HUES64 (cell line): ENCODE data around the gene IREB2.

ENCODE experiments used
- H3K27ac ChIP-seq: 2 replicates; pipeline ENCODE4 v1.7.0; 2013; ENCODE audit warnings: low read depth, low read length, inconsistent platforms
- H3K27me3 ChIP-seq: 2 replicates; pipeline ENCODE4 v1.6.1; 2013; ENCODE audit warnings: mild to moderate bottlenecking, low read length; ENCODE audit not compliant: insufficient read depth
- H3K36me3 ChIP-seq: 2 replicates; pipeline ENCODE4 v1.6.1; 2013; ENCODE audit warnings: mild to moderate bottlenecking, low read length; ENCODE audit not compliant: insufficient read depth
- H3K4me1 ChIP-seq: 2 replicates; pipeline ENCODE4 v1.6.1; 2013; ENCODE audit warnings: mild to moderate bottlenecking, low read length, moderate library complexity; ENCODE audit not compliant: insufficient read depth
- H3K4me3 ChIP-seq: 2 replicates; pipeline ENCODE4 v1.5.1; 2013; ENCODE audit warnings: mild to moderate bottlenecking, low read length, moderate library complexity
- H3K9ac ChIP-seq: 2 replicates; pipeline ENCODE4 v1.6.1; 2013; ENCODE audit warnings: mild to moderate bottlenecking, low read depth, low read length
- H3K9me3 ChIP-seq: 2 replicates; pipeline ENCODE4 v1.6.1; 2013; ENCODE audit warnings: low read depth, low read length; ENCODE audit not compliant: insufficient read depth
- WGBS: fragments of 150-250, 120-280 bp; methylation state at CpG from one replicate; pipeline ENCODE4 v1.1.7; 2013; ENCODE audit warnings: missing lambda C conversion rate; 5-methylcytosine and 5-hydroxymethylcytosine counted together

The IREB2 gene

DNA sequence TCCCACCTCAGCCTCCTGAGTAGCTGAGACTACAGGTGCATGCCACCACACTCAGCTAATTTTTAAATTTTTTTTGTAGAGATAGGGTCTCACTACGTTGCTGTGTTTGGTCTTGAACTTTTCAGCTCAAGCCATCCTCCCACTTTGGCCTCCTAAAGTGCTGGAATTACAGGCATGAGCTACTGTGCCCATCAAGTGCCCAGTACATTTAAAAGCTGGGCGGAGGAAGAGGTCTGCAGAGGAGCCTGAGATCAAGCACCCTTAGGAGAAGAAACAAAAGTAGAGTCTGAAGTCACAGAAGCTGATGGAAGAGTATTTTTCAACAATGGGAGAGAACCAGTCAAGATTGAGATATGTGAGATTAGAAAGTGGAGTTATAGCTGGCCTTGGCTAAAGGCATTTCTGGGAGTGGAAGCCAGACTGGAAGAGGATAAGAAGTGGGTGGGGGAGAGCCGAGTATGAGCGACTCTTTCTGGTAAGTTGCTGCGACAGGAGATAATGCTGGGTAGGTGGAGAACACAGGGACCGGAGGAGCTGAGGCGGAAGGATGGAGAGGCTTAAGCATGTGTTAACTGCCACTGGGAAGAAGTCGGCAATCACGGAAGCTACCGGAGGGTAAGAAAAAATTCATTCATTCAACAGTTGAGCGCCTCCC lies 782 bp upstream of the IREB2 start:
- H3K9me3 ChIP-seq, result no peaks in the 10 kb centered on the region

DNA sequence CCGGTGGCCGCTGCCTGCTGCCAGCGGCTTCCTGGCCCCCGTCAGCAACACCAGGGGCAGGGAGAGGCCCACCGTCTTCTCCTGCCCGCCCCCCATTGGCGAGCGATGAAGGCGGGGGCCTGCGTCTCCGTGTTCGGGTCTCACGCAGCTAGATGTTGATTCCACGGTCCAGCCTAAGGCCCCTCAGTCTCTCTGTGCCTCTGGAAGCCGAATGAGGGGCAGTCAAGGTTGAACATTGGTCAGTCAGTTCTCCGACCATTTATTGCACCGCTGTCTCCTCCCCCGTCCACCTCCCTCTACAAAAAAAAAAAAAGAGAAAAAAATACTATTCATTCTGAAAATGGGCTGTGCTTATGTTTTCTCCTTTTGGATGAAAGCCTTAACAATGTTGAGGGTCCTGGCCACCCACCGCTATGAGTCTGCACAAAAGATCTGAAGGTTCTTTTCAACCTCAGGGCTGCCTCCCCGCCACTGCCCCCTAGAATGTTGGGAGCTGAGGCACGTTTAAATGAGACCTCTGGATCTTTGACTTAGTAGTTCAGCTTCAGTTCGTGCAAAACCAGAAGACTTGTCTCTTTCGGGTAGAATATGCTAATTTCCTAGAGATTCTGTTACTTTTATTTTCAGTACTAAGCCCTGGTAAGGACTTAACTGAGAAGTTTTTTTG lies 736 bp downstream of the IREB2 start:
- under 1% methylated on average over 21 of the region's 23 CpGs for WGBS

More for the DNA sequence above, 782 bp upstream of the IREB2 start:
- Histone ChIP-seq H3K27ac (peak overlapping the region; percentile 58), H3K4me1 (0 out of 2 replicates have a peak, but pooled peaks cover 10% of the 10 kb centered on the region), H3K9ac (peak overlapping the region; percentile 83), H3K36me3 (peaks cover 28% of the 10 kb centered on the region), H3K27me3 (no peaks in the 10 kb centered on the region), H3K4me3 (peak overlapping the region; percentile 95)
- WGBS, result 22% methylated on average over 11 of the region's 11 CpGs

DNA sequence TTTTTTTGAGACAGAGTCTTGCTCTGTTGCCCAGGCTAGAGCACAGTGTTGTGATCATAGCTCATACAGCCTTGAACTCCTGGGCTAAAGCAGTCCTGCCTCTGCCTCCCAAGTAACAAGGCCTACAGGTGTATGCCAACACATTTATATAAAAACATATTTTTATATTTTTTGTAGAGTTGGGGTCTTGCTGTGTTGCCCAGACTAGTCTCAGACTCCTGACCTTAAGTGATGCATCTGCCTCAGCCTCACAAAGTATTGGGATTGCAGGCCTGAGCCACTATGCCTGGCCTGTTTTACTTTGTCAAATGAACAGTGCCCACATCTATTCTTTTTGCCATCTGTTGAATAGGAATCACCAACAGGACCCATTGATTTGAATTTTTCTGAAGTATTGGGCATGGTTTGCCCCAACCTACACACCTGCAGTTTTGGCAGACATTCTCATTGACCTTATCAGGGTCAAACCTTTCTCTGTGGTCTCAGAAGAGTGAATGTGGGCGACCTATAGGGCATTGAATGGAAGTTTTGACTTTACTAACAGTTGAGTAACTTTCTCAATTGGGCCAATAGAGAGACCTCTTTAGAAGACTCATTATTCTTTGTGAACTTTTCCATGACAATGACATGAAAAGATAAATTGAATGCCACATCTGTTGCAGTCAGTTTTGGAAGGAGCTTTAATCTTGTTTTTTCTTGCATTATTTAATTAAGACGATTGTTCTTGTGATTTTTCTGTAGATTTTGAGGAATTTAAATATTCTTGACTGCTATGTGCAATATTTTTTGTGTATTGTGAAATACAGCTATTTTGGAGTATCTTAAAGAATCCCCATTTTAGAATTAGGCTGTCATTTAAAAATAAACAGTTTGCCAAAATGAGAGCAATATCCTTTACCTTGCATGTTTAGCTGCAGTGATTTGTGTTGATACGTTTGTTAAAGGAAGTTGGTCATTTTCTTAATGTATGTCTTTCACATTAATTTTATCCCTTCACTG lies 2.7 kb downstream of the IREB2 start:
- WGBS, result 88% methylated on average over 3 of the region's 3 CpGs
- Histone ChIP-seq H3K9ac (no peak overlapping the region; the same call in 1 of the 2 replicates), H3K4me3 (no peak overlapping the region)

More for the DNA sequence above, 736 bp downstream of the IREB2 start:
- Histone ChIP-seq H3K27ac (peak overlapping the region; percentile 95), H3K4me3 (peak overlapping the region; percentile 95), H3K36me3 (peaks cover 39% of the 10 kb centered on the region), H3K9me3 (no peaks in the 10 kb centered on the region), H3K27me3 (no peaks in the 10 kb centered on the region), H3K9ac (peak overlapping the region; percentile 99), H3K4me1 (0 out of 2 replicates have a peak, but pooled peaks cover 10% of the 10 kb centered on the region)

GRCh38 chr15:78444255-78444654 lies 6.2 kb downstream of the IREB2 start:
- no peak overlapping the region for H3K4me3 ChIP-seq
- no peak overlapping the region for H3K27ac ChIP-seq
- no peaks in the 10 kb centered on the region for H3K9me3 ChIP-seq
- H3K9ac ChIP-seq, result no peak overlapping the region
- H3K27me3 ChIP-seq, result no peaks in the 10 kb centered on the region
- peaks cover 79% of the 10 kb centered on the region for H3K36me3 ChIP-seq
- WGBS, result 100% methylated on average over 1 of the region's 1 CpG
- peaks cover 4% of the 10 kb centered on the region; the same call in 1 of the 2 replicates for H3K4me1 ChIP-seq

More for the DNA sequence above, 2.7 kb downstream of the IREB2 start:
- no peak overlapping the region for H3K27ac ChIP-seq
- H3K36me3 ChIP-seq, result peaks cover 55% of the 10 kb centered on the region
- H3K4me1 ChIP-seq, result peaks cover 6% of the 10 kb centered on the region; the same call in 1 of the 2 replicates
- H3K9me3 ChIP-seq, result no peaks in the 10 kb centered on the region
- H3K27me3 ChIP-seq, result no peaks in the 10 kb centered on the region

- 100% methylated on average over 2 of the region's 2 CpGs for whole genome bisulfite sequencing
- Histone ChIP-seq H3K27me3 (no peaks in the 10 kb centered on the region), H3K4me3 (no peak overlapping the region)
Observed at GRCh38 chr15:78445875-78446274, 7.9 kb downstream of the IREB2 start.

GRCh38 chr15:78446551-78446950 lies 8.5 kb downstream of the IREB2 start:
- no peak overlapping the region for H3K9ac ChIP-seq
- H3K4me1 ChIP-seq, result no peaks in the 10 kb centered on the region; the same call in 1 of the 2 replicates
- no peak overlapping the region for H3K27ac ChIP-seq
- H3K36me3 ChIP-seq, result peaks cover 67% of the 10 kb centered on the region
- H3K9me3 ChIP-seq, result no peaks in the 10 kb centered on the region
- WGBS, result 98% methylated on average over 3 of the region's 3 CpGs
- no peak overlapping the region for H3K4me3 ChIP-seq
- no peaks in the 10 kb centered on the region for H3K27me3 ChIP-seq

More at GRCh38 chr15:78445875-78446274, 7.9 kb downstream of the IREB2 start:
- Histone ChIP-seq H3K4me1 (no peaks in the 10 kb centered on the region; the same call in 1 of the 2 replicates), H3K27ac (no peak overlapping the region), H3K9ac (no peak overlapping the region), H3K36me3 (peaks cover 74% of the 10 kb centered on the region), H3K9me3 (no peaks in the 10 kb centered on the region)

- Histone ChIP-seq H3K27me3 (no peaks in the 10 kb centered on the region), H3K9me3 (no peaks in the 10 kb centered on the region), H3K9ac (no peak overlapping the region), H3K4me3 (no peak overlapping the region), H3K27ac (no peak overlapping the region), H3K4me1 (peaks cover 8% of the 10 kb centered on the region), H3K36me3 (peaks cover 49% of the 10 kb centered on the region)
- 87% methylated on average over 1 of the region's 4 CpGs for WGBS
Observed at GRCh38 chr15:78448441-78449219, 10.6 kb downstream of the IREB2 start.

GRCh38 chr15:78449220-78449999 lies 11.4 kb downstream of the IREB2 start:
- peaks cover 43% of the 10 kb centered on the region for H3K36me3 ChIP-seq
- 93% methylated on average over 7 of the region's 8 CpGs for WGBS

GRCh38 chr15:78450285-78450858 lies 12.4 kb downstream of the IREB2 start:
- peaks cover 36% of the 10 kb centered on the region for H3K36me3 ChIP-seq
- no peak overlapping the region for H3K4me3 ChIP-seq
- H3K4me1 ChIP-seq, result peaks cover 9% of the 10 kb centered on the region; the same call in 1 of the 2 replicates
- H3K27ac ChIP-seq, result no peak overlapping the region
- 86% methylated on average over 5 of the region's 5 CpGs for WGBS
- no peaks in the 10 kb centered on the region for H3K27me3 ChIP-seq
- H3K9me3 ChIP-seq, result no peaks in the 10 kb centered on the region
- H3K9ac ChIP-seq, result no peak overlapping the region

More at GRCh38 chr15:78449220-78449999, 11.4 kb downstream of the IREB2 start:
- Histone ChIP-seq H3K27me3 (no peaks in the 10 kb centered on the region), H3K9me3 (no peaks in the 10 kb centered on the region), H3K4me3 (no peak overlapping the region), H3K4me1 (peaks cover 9% of the 10 kb centered on the region; the same call in 1 of the 2 replicates), H3K9ac (no peak overlapping the region), H3K27ac (no peak overlapping the region)
